Hypothalamus (tissue), 51 donors: Measurements from ENCODE around the gene ADGRA3.

ENCODE experiments used
- DNase-seq, 51 donors: peaks; one replicate each; lab custom pipeline; 2025; lab: John Stamatoyannopoulos, UW

Gene ADGRA3

DNA sequence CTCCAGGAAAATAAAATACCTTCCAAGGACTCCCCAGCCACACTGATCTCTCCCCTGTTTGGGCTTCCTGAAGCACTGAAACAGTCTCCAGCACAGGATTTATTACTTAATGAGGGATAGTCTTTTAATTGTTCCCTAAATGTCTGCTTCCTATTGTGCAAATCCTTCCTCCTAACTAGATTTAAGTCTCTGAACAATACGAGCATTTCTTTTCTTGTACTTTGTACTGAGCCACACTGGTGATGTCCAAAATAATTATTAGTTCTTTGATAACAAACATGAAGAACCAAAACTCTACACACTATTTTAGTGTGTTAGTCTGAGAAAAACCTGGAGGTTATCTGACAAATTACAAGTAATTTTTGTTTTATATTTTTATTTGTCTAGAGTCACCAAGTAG is 5.1 kb downstream of the ADGRA3 start:
- DNase-seq = no peak

DNA sequence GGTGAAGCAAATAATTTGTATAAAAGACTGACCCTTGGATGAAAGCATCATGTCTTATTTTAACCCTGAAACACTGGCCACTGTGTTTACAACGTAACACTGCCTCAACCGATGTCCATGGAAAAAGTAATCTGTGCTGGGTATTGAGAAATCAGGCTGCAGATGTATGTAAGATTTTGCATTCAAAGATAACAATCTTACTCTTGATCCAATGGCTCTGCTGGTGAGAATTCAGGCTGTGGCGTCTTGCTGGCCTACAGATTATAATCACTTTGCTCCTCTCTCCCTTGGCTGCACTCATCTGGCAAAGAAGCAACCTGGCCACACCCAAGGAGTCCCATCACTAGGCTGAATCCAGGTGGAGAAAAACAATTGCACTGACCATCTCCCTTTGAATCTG is 7.5 kb downstream of the ADGRA3 start:
- no peak for DNase-seq

DNA sequence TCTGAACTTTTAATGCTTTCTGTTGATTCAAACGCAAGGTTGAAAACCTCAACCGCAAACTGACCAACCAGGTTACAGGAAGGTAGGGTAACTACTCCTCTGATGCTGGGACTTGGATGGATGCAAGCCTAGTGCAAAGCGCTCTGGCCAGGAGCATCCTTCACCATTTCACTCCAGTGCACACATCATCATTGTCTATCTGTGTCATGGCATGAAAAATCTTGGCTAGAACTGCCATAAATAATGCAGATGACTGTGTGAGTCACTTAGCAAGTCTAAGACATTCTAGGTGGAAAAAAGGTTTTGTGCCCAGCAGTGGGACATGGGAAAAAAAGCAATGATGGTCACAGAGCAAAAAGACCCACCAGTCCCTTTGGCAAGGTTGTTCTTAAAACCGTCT is 10.9 kb downstream of the ADGRA3 start:
- no peak for DNase-seq

DNA sequence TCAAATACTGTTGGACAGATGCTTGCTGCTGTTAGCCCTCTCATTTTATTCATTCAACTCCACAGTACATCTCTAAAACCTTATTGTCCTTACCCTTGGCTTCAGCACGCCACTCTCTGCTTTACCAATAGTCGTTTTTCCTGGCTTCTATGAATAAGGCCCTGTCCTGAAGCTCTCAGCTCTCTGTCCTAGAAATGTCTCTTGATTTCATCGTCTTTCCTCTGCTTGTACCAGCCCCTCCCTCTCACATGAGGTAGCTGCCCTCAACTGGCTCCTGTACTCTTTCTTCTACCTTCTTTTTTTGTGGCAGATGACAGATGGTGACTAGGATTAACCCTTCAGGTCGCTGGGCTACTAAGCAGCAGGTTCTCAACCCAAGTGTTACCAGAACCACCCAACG is 11.4 kb downstream of the ADGRA3 start:
- peak in 2 of 51 donors; percentile 7 to 16 for DNase-seq

DNA sequence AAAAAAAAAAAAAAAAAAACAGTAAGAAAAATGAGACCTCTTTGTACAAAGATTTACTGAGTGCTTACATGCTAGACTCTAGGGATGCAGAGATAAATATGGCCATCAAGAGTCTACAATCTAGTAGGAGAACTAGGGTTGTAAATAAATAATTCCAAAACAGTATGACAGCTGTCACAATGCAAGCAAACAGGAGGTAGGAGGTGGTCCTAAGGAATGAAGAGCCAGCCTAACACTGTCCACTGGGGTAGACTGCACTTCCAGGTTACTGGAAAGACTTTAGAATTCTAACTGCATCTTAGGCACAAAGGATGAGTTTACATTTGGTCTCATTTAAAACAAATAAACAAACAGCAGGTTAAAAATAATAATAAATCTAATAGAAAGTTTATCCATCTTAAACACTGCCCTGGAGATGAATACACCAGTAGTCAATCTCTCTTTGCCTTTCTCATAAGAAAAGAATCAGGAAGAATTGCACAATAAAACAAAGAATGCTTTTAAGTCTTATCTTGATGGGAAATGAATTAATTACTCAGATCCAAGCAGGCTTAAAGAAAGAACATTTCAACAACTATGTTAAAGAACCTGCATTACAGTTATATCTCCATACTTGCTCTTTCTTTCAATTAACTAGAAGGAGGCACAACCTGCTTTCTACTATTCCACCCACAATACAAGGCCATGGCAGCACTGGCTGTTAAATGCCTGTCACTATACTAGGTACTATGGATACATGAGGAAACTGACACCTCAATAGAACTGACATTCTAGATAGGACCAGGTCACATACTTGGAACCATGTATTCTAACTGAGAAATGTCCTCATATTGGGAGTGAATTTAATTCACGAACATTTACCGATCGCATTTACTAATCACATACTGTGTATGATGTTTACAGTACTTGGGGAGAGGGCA is 12.7 kb downstream of the ADGRA3 start:
- no peak for DNase-seq

DNA sequence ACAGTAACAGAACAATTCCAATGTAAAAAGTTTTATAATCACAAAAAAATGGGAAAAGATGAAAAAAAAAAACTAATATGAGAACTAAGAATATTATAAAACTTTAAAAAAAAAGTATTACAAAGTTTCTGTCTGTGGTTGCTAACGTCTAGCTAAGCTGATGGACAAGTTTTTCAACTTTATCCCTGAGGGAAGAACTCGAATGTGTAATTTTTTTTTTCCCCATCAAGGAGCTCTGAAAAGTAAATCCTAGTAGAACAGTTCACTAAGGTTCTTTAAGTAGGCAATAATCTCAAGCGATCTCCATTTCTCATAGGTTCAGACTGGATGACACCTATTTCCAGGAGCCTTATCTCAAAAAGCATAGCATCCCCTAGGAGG is 14.2 kb downstream of the ADGRA3 start:
- DNase-seq = no peak

DNA sequence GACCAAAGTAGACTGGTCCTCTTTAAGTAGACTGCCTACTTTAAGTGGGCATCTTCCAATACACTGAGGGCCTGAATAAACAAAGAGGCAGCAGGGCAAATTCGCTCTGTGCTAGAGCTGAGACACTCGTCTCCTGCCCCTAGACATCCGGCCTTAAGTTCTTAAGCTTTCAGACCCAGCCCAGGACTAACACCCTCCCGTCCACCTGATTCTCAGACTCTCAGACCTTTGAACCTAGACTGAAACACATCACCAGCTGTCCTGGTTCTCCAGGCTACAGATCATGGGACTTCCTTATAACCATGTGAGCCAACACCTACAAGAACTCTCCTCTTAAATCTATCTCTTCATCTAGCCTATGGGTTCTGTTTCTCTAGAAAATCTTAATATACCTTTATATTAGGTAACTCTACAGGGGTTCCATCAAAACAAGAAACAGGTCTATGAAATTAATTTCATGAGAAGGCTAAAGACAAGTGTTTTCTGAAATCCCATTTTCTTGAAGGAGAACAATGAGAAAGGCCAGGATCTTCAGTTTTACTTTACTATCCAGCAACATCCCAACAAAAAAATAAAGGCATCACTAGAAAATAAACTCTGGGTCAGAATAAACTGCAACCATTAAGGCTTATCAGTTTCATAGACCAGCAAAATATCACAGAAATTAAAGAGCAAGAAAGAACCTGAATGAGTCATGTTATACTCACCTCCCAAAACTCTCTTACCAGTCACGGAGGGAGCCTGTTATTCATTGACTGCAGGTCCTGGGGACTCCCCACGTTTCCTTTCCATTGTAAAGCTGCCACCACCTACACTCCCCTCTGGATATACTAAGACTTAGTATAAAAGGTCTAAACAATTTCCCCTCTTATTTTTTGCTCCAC is 14.8 kb downstream of the ADGRA3 start:
- no peak for DNase-seq

DNA sequence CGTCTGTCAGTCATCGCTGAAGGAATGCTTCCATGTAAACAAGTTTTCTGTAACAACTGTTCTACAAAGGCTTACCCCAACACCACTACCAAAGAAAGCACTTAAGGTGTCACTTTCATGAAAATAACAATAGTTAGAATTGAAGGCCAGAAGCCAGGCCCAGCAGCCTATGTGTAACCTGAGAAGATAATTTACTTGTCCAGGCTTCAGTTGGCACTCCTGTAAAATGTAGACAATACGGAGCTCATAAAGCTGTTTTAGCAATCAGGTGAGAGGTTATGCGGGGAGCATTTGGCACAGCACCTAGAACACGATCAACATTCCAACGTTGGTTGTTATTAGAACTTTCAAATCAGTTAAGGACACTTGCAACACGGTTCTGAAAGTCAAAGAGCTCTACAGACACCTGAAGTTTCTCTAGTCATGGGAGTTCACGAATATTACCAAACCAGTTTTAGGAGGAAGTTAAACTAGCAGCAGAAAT is 15.7 kb downstream of the ADGRA3 start:
- no peak for DNase-seq

DNA sequence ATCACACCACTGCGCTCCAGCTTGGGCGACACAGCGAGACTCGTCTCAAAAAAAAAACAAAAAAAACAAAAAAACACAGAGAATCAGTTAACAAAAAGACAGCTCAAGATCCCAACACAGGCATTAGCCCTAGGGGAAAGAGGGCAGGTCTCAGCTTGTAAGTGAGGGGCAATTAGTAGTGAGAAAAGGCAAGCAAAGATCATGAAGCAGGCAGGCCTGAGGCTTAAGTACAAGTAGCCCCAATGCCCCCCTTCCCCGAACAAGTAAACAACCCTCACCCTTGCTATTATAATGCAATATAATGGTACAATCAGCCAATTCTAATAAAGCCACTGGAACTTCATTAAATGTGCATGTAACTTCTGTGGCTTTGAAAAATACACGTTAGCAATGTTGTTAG is 17.0 kb downstream of the ADGRA3 start:
- DNase-seq = no peak

DNA sequence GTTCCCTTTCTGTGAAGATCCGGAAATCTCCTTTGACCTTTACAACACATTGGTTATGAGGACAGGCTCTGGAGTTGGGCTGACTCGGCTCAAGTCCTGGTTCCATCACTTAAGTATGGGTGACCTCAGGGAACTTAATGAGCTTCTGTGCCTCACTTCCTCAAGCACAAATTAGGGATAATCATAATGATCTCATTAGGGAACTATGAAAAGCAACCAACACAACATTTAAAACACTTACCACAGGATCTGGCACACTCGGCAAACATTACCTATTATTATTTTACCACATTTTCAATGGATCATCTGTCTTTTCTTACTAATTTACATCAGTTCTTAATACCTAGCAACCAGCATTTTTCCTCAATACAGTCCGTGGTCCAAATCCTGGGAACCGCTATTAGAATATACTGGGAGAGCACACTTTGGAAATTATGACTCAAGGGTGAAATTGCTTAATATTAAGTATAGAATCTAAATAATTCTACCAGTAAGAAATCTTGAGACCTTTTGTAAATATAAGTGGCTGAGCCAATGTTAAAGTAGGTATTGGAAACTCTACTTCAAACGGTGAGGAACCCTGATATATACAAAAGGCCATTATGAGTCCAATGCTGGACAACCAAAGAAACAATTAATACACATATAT is 19.6 kb downstream of the ADGRA3 start:
- no peak for DNase-seq

DNA sequence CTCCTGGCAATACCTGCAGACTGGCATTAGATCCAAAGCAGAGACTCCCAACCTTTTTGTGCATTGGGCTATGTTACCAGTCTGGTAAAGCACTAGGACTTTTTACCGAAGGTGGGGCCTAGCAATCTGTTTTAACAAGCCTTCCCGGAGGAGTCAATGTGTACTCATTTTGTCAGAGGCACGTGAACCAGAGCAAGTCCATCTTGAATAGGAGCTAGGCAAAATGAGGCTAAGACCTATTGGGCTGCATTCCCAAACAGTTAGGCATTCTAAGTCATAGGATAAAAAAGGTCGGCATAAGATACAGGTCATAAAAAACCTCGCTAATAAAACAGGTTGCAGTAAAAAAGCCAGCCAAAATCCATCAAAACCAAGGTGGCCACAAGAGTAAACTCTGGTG is 22.3 kb downstream of the ADGRA3 start:
- no peak for DNase-seq

DNA sequence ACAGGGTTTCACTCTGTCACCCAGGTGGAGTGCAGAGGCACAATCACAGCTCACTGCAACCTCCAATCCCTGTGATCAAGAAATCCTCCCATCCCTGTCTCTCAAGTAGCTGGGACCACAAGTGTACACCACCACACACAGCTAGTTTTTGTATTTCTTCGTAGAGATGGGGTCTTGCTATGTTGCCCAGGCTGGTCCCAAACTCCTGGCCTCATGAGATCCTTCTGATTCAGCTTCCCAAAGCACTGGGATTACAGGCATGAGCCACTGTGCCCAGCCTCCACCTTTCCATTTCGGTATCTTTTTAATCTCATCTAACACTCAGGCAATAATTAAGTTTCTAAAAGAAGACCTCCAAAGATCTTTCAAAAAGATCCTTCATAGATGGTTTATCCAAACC is 22.9 kb downstream of the ADGRA3 start:
- no peak for DNase-seq

DNA sequence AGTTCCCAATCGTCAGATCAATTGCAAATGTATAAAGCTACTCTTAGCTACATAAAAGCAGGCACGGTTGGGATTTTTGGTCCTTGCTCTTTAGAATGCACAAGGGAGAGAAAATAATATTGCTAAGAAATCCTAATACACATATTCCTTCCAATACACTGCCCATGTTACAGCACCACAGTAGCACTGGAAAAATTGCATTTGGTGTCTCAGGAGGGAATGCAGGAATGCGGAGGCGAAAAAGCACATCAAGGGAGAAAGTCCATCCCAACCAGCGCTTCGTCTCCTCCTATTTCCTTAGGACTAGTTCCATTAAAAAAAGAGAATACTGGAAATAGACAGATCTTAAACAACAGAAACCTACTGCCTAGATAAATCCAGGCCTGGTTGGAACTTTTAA is 23.9 kb downstream of the ADGRA3 start:
- DNase-seq = no peak

DNA sequence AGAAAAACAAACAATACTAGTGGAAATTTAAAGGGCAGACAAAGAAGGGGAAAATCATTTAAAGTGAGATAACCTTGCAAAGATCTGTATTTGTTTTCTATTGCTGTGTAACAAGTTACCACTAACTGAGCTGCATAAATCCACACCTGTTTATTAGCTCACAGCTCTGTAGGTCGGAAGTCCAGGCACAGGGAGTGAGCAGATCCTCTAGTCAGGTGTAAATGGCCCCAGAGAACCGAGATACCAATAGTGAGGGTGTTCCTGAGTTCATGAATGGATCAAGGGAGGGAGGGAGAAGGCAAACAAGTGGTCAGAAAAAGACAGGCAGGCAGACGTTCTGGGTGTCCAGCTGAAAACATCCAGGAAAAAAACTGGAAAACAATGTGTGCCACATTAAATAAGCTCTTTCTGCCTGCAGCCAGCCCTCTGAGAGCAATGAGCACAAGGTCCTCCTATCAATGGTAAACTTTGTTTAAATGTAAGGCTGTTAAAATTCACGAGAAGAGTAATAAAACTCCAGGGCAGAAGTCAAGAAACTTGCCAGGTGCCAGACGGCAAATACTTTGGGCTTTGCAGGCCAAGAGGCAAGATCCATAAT is 25.0 kb downstream of the ADGRA3 start:
- DNase-seq = no peak

DNA sequence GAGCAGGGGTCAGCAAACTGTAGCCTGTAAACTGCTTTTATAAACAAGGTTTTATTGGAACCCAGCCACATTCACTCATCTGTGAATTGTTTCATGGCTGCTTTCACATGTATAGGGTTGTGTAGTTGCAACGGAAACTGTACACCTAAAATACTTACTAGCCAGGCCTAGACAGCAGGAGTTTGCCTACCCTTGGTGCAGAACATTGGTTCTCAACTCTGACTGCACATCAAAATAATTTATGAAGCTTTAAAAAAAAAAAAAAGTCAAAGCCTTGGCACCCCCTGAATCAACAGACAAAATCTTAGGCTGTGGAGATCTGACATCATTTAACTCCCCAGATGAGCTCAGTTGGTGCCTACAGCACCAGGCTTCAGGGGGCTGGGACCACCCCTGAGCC is 27.8 kb downstream of the ADGRA3 start:
- no peak for DNase-seq

DNA sequence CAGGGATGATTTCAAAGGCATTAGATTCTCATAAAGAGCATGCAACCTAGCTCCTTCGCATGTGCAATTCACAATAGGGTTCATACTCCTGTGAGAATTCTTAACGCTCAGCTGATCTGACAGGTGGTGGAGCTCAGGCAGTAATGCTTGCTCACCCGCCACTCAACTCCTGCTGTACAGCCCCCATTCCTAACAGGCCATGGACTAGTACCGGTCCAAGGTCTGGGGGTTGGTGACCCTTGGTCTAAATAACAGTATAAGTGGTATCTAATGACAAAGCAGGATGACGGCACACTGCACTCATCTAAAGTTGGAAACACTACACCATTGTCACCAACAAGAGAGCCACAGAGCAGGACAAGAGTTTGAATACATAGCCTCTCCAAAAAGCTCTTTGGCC is 28.5 kb downstream of the ADGRA3 start:
- no peak for DNase-seq

DNA sequence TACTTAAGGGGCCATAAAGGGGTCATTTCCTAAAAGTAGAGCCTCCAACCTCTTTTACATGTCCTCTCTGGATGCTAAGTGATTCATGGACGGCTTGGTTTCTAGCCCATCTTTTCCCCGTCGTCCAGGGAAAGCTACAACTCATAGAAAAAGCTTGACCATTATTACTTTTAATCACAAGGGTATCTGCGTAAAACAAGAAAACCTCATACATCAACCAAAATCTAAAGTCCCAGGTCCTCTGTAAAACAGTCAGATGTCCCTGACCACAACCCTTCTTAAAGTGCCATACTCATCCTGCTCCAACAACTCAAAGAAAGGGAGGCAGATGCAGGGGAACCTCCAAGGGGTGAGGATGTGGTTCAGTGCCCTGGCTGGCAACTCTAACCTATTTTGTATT is 29.6 kb downstream of the ADGRA3 start:
- no peak for DNase-seq

DNA sequence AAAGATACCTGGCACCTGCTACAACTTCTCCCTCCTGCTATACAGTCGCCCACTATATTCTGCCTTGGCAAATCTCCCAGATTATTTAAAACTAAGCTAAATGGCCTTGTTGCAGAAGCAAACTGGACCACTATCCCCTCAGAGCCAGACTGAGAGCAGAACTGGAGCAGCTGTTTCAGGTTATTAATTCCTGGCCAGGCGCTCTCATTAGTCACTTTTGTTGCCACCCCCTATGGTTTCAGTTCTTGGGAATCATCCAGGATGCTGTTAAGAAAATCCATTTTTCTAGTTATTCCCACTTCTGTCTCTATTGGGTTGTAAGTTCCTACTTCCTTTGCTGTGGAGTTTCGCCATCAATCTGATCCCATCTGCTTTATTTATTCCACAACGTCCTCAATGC is 30.1 kb downstream of the ADGRA3 start:
- DNase-seq = no peak

DNA sequence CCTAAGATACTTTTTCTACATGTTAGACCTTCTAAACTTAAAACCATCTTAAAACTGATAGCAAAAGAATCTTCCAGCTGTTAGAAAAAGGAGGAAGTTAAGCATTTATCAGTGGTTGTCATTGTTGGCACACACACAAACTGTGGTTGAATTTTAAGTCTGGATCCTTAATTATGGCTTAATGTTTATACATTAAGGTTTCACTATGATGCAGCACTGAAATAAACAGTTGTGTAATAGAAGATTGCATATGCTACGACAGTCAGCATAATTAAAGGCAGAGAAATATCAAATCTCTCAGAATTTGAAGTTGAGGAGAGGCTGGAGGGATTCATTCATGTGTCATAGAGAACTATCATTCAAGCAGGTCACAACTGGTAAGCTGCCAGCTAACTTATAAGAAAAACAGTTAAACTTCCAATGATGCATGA is 32.3 kb downstream of the ADGRA3 start:
- DNase-seq = no peak

DNA sequence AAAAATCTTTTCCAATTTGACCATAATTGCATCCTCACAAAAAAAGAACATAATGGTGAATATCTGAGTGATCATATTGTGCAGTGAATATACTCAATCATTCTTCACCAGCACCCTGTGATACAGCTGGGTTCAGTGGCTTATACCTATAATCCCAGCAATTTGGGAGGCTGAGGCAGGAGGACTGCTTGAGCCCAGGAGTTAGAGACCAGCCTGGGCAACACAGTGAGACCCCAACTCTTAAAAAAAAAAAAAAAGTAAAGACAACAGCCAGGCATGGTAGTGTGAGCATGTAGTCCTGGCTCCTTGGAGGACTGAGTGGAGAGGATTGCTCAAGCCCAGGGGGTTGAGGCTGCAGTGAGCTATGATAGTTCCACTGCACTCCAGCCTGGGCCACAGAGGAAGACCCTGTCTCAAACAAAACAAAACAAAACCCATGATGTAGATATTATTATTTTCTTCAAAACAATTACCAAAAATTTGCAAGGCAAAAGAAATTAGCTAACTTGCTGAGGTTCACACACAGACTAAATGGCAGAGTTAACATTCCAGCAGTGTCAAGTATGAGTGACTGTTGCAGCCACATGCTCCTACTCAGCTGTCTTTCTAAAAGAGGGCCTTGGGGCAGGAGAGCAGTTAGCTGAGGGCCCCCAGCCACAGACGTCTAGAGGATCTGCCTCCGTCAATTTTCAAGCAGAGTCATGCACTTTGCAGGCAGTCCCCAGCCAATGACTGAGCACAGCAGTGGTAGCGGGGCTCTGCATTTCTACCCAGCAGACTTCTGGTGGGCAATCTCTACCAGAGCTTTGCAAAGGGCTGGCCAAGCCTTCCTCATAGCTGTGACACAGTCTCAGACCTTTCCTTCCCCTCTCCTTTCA is 33.4 kb downstream of the ADGRA3 start:
- no peak for DNase-seq
